NB4 (cell line): Measurements from ENCODE around the gene TMEM178B.

Experiments used
- CTCF ChIP-seq: IDR thresholded peaks from one replicate; pipeline ENCODE4 v1.5.1; 2012; ENCODE audit warnings: low read depth, low read length
- MYC ChIP-seq: IDR thresholded peaks from 2 replicates; pipeline ENCODE4 v1.6.1; 2011; ENCODE audit warnings: low read depth, low read length

DNA sequence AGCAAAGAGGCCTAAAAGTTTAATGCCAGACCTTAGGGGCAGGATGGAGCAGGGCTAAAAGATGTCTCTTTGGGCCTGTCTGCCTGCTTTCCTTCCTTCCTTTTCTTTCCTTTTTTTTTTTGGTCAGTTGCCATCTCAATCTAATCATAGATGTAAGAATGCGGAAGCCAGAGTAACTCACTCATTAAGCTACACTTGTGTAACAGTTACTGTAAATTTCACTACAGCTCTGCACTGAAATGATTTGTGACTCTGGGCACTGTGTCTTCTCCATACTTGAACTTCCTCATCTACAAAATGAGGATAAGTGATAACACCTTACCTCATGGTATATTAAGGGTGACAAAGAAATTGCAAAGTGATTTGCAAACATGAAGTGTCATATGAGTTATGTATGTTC, 401.8 kb downstream of the TMEM178B start:
- TF ChIP-seq CTCF (no peak), MYC (no peak)
